K562 (cell line): ENCODE results near the gene TTBK1. TPM values are rescaled to one million over a fixed set of nuclear protein-coding genes. Genes with fewer than 3 reads are reported as not detected.

Source experiments
- ATAC-seq: fragments of 200-7000 bp; cut with Tn5 transposase; 3 replicates; pipeline ENCODE4 v1.9.1; 2020; ENCODE audit warnings: moderate library complexity
- BruUV-seq: library from RNA; stranded (reverse); fragments of 400-500 nt; replicated peaks from 2 replicates; lab custom pipeline; 2021; lab: Mats Ljungman, UMichigan
- CTCF ChIA-PET: fragments of 300-600 bp; formaldehyde crosslinking; extraction: SDS; loops from one replicate; lab custom pipeline; 2021; ENCODE audit warnings: low intra/inter-chr PET ratio; lab: Yijun Ruan, JAX
- POLR2A ChIA-PET: fragments of 300-600, 350-650 bp; sonication (Branson Sonifier 250); formaldehyde crosslinking; extraction: SDS; loops from one replicate; lab custom pipeline; 2021; ENCODE audit warnings: antibody characterized with exemption, inconsistent platforms; lab: Yijun Ruan, JAX
- DNase-seq, 4 experiments: peaks; one replicate each; pipeline versions ENCODE4 v3.0.0 to v3.0.0-alpha.2; 2011 to 2018; ENCODE audit warnings: low spot score in 3 of 4, mixed read lengths in 3 of 4; ENCODE audit errors: extremely low read depth in 1 of 4
- FAIRE-seq: peaks from 2 replicates; lab custom pipeline; 2011; peaks lifted over from hg19 to GRCh38; lab: Jason Lieb, UNC
- H2AFZ ChIP-seq: 2 replicates; pipeline ENCODE4 v1.6.0; 2011; ENCODE audit warnings: low read depth, low read length, control low read depth, inconsistent platforms
- H3K27ac ChIP-seq: fragments of 200-600 bp; 3 replicates; pipeline ENCODE4 v1.8.0; 2011; ENCODE audit warnings: low read depth, mild to moderate bottlenecking, control low read depth, inconsistent platforms, low read length, moderate library complexity, mixed read lengths; ENCODE audit errors: extremely low read depth
- H3K27me3 ChIP-seq, 2 experiments: fragments of 300-600 bp in 1 of 2; 2 replicates in 1 of 2; 3 replicates in 1 of 2; pipeline versions ENCODE4 v1.6.0 to v1.8.0; 2011; ENCODE audit warnings: inconsistent platforms in 2 of 2, low read length in 2 of 2, mild to moderate bottlenecking in 1 of 2, mixed read lengths in 1 of 2, moderate library complexity in 1 of 2; ENCODE audit not compliant: control insufficient read depth in 2 of 2, insufficient read depth in 2 of 2
- H3K36me3 ChIP-seq: fragments of 300-600 bp; 3 replicates; pipeline ENCODE4 v1.8.0; 2011; ENCODE audit warnings: mild to moderate bottlenecking, low read length, inconsistent platforms; ENCODE audit not compliant: control insufficient read depth, insufficient read depth
- H3K4me1 ChIP-seq, 2 experiments: fragments of 200-600 bp in 1 of 2; replicated peaks in 1 of 2; 2 replicates in 1 of 2; 3 replicates in 1 of 2; pipeline versions ENCODE4 v1.5.1 to v1.8.0; 2011; ENCODE audit warnings: inconsistent platforms in 2 of 2, low read length in 2 of 2, mild to moderate bottlenecking in 1 of 2, mixed read lengths in 1 of 2, moderate library complexity in 1 of 2; ENCODE audit not compliant: control insufficient read depth in 2 of 2, insufficient read depth in 2 of 2
- H3K4me2 ChIP-seq: 2 replicates; pipeline ENCODE4 v1.6.1; 2011; ENCODE audit warnings: low read length, control low read depth, inconsistent platforms, mixed read lengths; ENCODE audit not compliant: insufficient read depth
- H3K4me3 ChIP-seq: fragments of 200-600 bp; sonication (generic), shearing (Covaris generic); 2 replicates; pipeline ENCODE4 v1.5.1; 2016; ENCODE audit warnings: control low read depth, inconsistent platforms
- H3K79me2 ChIP-seq: fragments of 200-600 bp; 3 replicates; pipeline ENCODE4 v1.8.0; 2011; ENCODE audit warnings: low read length, inconsistent platforms; ENCODE audit not compliant: control insufficient read depth, insufficient read depth
- H3K9ac ChIP-seq, 2 experiments: 2 replicates each; pipeline versions ENCODE4 v1.6.0 to v1.6.1; 2011; ENCODE audit warnings: low read depth in 2 of 2, low read length in 2 of 2, control low read depth in 1 of 2, inconsistent platforms in 1 of 2, mild to moderate bottlenecking in 1 of 2, mixed read lengths in 1 of 2; ENCODE audit not compliant: insufficient read depth in 1 of 2
- H3K9me1 ChIP-seq: one replicate; pipeline ENCODE4 v1.6.0; 2011; ENCODE audit warnings: inconsistent platforms, mild to moderate bottlenecking, low read length, moderate library complexity; ENCODE audit not compliant: control insufficient read depth, insufficient read depth
- H3K9me3 ChIP-seq: replicated peaks from 2 replicates; pipeline ENCODE4 v1.5.1; 2011; ENCODE audit warnings: low read depth, low read length, inconsistent platforms; ENCODE audit not compliant: control insufficient read depth, insufficient read depth
- H4K20me1 ChIP-seq: replicated peaks from 2 replicates; pipeline ENCODE4 v1.6.1; 2011; ENCODE audit warnings: low read length, inconsistent platforms, mixed read lengths; ENCODE audit not compliant: control insufficient read depth, insufficient read depth
- CHD7 ChIP-seq: fragments of 200-600 bp; sonication (generic); IDR thresholded peaks from one replicate; pipeline ENCODE4 v1.6.1; 2012; ENCODE audit warnings: mild to moderate bottlenecking, low read depth, low read length, inconsistent platforms
- L3MBTL2 ChIP-seq: fragments of 450-650 bp; IDR thresholded peaks from 2 replicates; pipeline ENCODE4 v1.6.1; 2016; ENCODE audit warnings: mild to moderate bottlenecking, moderate library complexity
- MAFF ChIP-seq: IDR thresholded peaks from 2 replicates; pipeline ENCODE4 v1.6.1; 2012; ENCODE audit warnings: low read length, improper control_type of control experiment
- MAFG ChIP-seq: fragments of 450-650 bp; conservative IDR thresholded peaks from 2 replicates; pipeline ENCODE4 v1.6.1; 2016; ENCODE audit warnings: missing genetic modification characterization, missing compliant biosample characterization
- MAFK ChIP-seq: IDR thresholded peaks from 2 replicates; pipeline ENCODE4 v1.6.1; 2011; ENCODE audit warnings: low read length, improper control_type of control experiment
- XRCC3 ChIP-seq: fragments of 450-650 bp; IDR thresholded peaks from 2 replicates; pipeline ENCODE4 v1.6.1; 2017; ENCODE audit warnings: mild to moderate bottlenecking, moderate library complexity
- ZNF316 ChIP-seq: fragments of 450-650 bp; IDR thresholded peaks from 2 replicates; pipeline ENCODE4 v1.6.1; 2016
- ZNF551 ChIP-seq: fragments of 250-450 bp; sonication (Bioruptor Pico); IDR thresholded peaks from 2 replicates; pipeline ENCODE4 v1.5.0; 2021; ENCODE audit warnings: mild to moderate bottlenecking, moderate library complexity
- WGBS: fragments of 100-300 bp; shearing (Covaris generic); methylation state at CpG from one replicate; pipeline ENCODE4 v1.1.6; 2016; ENCODE audit warnings: low coverage, mixed read lengths; ENCODE audit not compliant: insufficient coverage; ENCODE audit errors: missing lambda C conversion rate; 5-methylcytosine and 5-hydroxymethylcytosine counted together
- in situ Hi-C: fragments of 300-500 bp; cut with MboI; formaldehyde crosslinking; loops from 4 replicates; pipeline ENCODE4 v1.15.0; 2018; ENCODE audit warnings: inconsistent platforms, mixed read lengths
- intact Hi-C: fragments of 100-400 bp; cut with micrococcal nuclease; formaldehyde crosslinking; loops from 2 replicates; pipeline ENCODE4 v1.14.2; 2022
- polyA plus RNA-seq, 8 experiments: library from polyadenylated mRNA; depleted of rRNA in 4 of 8; stranded (reverse) in 5 of 8; unstranded in 3 of 8; fragments of >200 nt; fragmentation: Nextera tagmentation in 2 of 8; fragmentation: Illumina TruSeq in 1 of 8; extraction: Ambion mirVana in 2 of 8; extraction: Trizol in 1 of 8; gene quantifications; 2 replicates each; pipeline versions ENCODE4 v1.2.1 to v1.2.3, GENCODE V29; 2011 to 2014; ENCODE audit warnings: inconsistent platforms in 1 of 8, missing spikeins in 1 of 8
- total RNA-seq, 7 experiments: library from RNA; depleted of rRNA in 6 of 7; stranded (reverse); fragments of >200 nt in 6 of 7; fragmentation: Illumina TruSeq in 2 of 7; extraction: Trizol in 2 of 7; gene quantifications; 2 replicates each; pipeline versions ENCODE4 v1.2.1 to v1.2.3, GENCODE V29; 2011 to 2021; ENCODE audit warnings: low replicate concordance in 1 of 7
- TF ChIP-seq, protein P1 (sequence below): fragments of 250-450 bp; sonication (Bioruptor Pico); IDR thresholded peaks from 2 replicates; pipeline ENCODE4 v1.8.0; 2021; ENCODE audit warnings: moderate library complexity, mild to moderate bottlenecking, inconsistent platforms

TTBK1 gene
- total and polyA plus RNA-seq, 9 of the 15 experiments (the other 6 are each of a cell fraction or from before 2014, with no cell fraction given) = not detected

DNA sequence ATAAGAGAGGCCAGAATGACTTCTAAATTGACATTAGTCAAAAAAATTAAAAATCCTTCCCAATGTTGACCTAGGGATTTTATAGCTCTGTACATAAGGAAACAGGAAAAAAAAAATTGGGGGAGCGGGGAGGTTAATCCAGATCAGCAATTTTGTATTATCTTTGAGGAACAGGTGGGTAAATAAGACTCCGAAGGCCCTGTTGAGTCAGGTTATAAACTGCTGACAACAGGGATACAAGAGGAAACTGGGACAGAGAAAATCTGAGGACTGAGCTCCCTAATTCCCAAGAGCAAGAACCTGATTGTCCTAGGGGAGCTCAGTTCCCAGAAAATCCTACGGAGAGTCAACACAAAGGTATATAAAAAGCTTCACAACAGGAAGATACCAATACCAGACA lies 92.2 kb downstream of the TTBK1 start:
- Histone ChIP-seq H3K79me2 (no peaks in the 10 kb centered on the region), H2AFZ (no peak overlapping the region), H3K4me2 (no peak overlapping the region), H3K4me3 (no peak overlapping the region), H3K9me1 (no peaks in the 10 kb centered on the region), H3K27ac (no peak overlapping the region), H3K4me1 (peaks cover 0 to 2% of the 10 kb centered on the region in 2 experiments; a peak in 1 of 5 replicates), H3K27me3 (no peaks in the 10 kb centered on the region), H3K9me3 (no peaks in the 10 kb centered on the region), H3K9ac (no peak overlapping the region), H4K20me1 (no peaks in the 10 kb centered on the region; the same call in 1 of the 2 replicates), H3K36me3 (peaks cover 22% of the 10 kb centered on the region; the same call in 2 of the 3 replicates)
- ChIA-PET POLR2A (interaction anchor here (0.9 to 1.2 kb wide), 2 partner anchors 27 to 172 kb away, joined by 3 to 6 read pairs; partner anchors contain the start of gene CRIP3), CTCF (interaction anchor here (1.8 kb wide), 1 partner anchor 72 kb away, joined by 11 read pairs; no protein-coding TSS in a partner anchor)
- no TSS peak for BruUV-seq
- FAIRE-seq (no peak), DNase-seq (no peak), ATAC-seq (no peak)
- intact Hi-C loops (no loop called here), in situ Hi-C loops (no loop called here)
- 24% methylated on average over 3 of the region's 3 CpGs for WGBS
- TF ChIP-seq MAFG (tag) (0 out of 2 replicates have a peak, but pooled peaks have one; percentile 38), ZNF316 (peak; percentile 64; the same call in 1 of the 2 replicates), XRCC3 (no peak), MAFF (peak; percentile 43), ZNF551 (no peak), CHD7 (no peak), L3MBTL2 (no peak), MAFK (peak; percentile 36; the same call in 1 of the 2 replicates)
- TF ChIP-seq, protein P1, sequence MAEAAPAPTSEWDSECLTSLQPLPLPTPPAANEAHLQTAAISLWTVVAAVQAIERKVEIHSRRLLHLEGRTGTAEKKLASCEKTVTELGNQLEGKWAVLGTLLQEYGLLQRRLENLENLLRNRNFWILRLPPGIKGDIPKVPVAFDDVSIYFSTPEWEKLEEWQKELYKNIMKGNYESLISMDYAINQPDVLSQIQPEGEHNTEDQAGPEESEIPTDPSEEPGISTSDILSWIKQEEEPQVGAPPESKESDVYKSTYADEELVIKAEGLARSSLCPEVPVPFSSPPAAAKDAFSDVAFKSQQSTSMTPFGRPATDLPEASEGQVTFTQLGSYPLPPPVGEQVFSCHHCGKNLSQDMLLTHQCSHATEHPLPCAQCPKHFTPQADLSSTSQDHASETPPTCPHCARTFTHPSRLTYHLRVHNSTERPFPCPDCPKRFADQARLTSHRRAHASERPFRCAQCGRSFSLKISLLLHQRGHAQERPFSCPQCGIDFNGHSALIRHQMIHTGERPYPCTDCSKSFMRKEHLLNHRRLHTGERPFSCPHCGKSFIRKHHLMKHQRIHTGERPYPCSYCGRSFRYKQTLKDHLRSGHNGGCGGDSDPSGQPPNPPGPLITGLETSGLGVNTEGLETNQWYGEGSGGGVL = no peak
